NCI-H2029 (cell line): Measurements from ENCODE around the gene ST13.
A peak's percentile ranks its signal among the peaks of the same experiment; 100 is the strongest.
"Not testable (repeated sequence)": the region's sequence is repeated elsewhere in the genome, so short reads cannot be mapped to it uniquely, and the experiment has no call there.

Experiments
- DNase-seq: peaks from one replicate; lab custom pipeline; 2025; lab: John Stamatoyannopoulos, UW

ST13 gene

DNA sequence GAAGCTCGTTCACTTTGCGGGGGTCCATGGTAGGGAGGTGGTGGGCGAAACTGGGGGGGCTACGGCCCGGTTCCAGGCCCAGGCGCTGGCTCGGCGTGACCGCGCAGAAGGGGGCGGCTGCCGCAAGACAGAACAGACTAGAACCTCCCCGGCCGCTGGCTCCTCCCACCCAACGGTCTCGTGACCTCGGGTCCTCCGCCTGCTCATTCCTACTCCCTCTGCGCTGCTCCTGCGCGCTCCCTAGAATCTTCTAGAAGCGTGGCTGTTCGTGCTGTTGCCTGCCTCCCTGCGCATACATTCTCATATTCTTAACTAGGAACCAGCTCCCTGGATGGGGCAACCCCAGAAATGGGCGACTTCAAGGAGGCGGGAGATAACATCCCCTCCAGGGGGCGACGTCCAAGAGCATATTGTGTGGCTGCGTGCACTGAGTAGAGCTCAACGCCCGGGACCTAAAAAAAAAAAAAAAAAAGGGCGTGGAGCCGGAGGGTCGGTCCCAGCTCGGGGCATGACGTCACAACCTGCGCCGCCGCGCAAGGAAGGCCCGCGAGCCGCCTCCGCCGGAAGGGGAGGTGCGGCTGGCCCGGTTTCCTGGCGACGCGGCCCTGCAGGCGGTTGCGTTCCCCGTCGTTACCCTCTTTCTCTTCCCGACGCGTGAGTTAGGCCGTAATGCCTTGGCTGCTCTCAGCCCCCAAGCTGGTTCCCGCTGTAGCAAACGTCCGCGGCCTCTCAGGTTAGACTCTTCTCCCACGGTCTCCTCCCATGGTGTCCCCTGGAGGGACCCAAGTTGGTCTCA lies at the start of gene ST13, which contains the start of gene XPNPEP3:
TSS of gene ST13 (minus strand) at position 127 of the 796 bp plus-strand sequence. CDS start at position 28, 99 bp downstream.
TSS of gene XPNPEP3 (plus strand) at position 636 of the 796 bp plus-strand sequence. CDS start at position 670, 34 bp downstream.
- peak; percentile 87 for DNase-seq

- no peak for DNase-seq
Measured at GRCh38 chr22:40904101-40904500, 47.7 kb upstream of the ST13 start.

DNA sequence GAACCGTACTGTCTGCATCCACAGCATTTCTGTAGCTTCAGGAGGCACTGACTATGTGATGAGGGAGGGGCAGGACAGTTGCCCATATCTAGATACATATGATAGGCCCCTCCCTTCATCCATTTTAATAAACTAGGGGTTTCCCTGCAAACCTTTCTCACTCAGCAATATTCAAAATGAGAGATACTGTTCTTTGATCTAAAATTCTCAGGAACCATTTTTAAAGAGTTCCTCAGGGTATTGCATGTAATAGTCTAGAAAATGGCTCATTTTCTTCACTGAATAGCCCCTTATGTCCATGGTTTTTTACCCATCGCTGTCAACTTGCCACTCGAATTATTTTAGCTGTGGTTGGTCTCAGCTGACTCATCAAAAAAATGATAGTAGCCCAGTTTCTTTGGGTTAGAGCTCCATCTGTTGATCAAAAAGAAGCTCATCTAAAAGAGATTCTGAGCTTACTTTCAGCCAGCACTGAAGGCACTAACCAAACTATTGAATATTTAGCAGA lies 42.5 kb upstream of the ST13 start:
- DNase-seq: no peak

DNA sequence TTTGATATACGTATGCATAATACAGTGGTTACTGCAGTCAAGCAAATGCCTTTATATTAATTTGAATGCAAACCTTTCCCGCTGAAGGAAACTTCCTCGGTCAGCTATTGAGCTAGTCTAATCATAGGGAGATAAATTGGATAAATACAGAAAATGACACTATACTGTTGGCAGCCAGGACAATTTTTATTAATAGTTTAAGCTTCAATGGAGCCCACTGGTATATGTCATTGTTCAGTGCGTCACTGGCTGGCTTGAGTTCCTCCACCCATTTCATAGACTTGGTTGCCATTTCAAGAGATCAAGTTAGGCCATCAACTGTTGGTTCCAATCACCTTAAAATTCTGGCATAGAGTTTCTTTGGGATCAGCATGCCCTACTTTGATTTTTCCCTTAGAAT lies 38.0 kb upstream of the ST13 start:
- no peak for DNase-seq

DNA sequence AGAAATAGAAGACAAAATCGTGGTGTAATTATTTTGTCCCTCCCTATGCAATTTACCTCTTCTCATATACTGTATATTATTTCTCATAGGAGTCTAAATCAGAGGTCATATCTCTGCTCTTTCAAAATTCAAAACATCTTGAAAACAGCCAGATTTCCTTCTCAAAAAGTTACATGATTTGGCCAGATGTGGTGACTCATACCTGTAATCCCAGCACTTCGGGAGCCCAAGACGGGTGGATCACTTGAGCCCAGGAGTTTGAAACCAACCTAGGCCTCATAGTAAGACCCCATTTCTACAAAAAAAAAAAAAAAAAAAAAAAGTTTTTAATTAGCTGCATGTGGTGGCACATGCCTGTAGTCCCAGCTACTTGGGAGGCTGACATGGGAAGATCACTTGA lies 34.4 kb upstream of the ST13 start:
- no peak for DNase-seq

GRCh38 chr22:40889116-40889515 lies 32.7 kb upstream of the ST13 start:
- DNase-seq: no peak

DNA sequence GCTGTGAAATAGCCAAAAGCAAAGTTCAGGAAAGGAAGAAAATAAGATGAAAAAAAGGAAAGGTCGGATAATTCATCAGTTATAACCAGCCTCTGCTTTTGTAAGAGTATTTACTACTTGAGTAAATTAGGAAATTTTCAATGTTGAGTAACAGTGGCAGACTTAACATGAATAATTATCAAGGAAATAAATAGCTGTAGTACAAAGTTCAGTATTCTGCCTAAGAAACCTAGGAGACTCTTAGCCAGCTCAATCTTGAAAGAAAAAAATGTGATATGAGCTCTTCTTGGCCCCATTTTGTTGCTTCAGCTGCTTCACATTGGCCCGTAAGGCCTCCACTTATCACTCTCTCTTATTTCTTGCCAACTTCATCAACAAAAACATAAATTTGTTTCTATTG lies 22.5 kb upstream of the ST13 start:
- DNase-seq: no peak

GRCh38 chr22:40877488-40877887 lies 21.0 kb upstream of the ST13 start:
- no peak for DNase-seq

DNA sequence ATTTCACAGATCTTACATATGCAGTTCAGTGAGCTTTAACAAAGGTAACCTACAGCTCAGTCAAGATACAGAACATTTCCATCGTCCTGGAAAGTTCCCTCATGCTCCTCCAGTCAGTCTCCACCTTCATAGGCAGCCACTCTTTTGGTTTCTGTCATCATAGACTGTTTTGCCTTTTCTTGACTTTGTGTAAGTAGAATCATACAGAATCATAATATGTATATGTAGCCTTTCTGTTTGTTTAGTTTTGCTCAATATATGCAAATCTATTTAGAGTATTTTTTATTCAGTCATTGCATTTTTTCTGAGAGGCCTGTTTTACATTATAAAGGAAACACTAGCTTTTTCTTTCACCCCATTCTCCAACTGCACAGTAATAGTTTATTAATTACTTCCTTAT lies 20.5 kb upstream of the ST13 start:
- DNase-seq: no peak

GRCh38 chr22:40875111-40875510 lies 18.7 kb upstream of the ST13 start:
- DNase-seq: no peak

DNA sequence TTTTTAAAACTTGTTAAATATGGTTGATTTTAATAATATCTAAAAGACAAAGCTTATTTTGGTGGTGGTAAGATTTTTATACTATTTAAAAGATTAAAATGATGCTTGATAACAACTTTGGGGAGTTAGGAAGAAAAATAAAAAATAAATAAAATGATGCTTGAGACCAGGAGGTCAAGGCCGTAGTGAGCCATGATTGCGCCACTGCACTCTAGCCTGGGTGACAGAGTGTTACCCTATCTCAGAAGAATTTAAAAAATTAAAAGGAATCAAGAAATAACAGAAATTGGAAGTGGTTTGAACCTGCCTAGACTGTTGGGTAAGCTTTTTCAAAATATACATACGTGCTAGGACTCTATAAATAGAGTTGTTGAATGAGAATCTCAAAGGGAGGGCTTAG lies 17.6 kb upstream of the ST13 start:
- DNase-seq: no peak

- not testable (repeated sequence) for DNase-seq
Measured at GRCh38 chr22:40868379-40868778, 11.9 kb upstream of the ST13 start.

DNA sequence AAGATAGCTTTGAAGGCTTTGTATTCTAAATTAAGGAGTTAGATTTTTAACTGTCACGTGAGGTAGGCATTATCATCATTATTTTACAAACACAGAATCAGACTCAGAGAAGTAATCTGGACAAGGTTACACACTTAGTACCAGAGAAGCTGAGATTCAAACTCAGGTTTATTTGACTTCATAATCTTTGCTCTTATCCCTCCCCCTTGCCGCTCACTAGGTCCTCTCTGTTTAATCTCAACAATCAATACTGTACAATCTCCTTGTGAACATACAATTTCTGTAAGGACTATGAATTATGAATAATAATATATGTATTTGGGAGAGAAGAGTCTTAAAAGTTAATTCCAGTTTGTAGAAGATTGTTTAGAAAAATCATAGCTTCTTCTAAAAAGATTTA lies 10.7 kb upstream of the ST13 start:
- DNase-seq: no peak

- DNase-seq: no peak
Measured at GRCh38 chr22:40862537-40862936, 6.1 kb upstream of the ST13 start.

DNA sequence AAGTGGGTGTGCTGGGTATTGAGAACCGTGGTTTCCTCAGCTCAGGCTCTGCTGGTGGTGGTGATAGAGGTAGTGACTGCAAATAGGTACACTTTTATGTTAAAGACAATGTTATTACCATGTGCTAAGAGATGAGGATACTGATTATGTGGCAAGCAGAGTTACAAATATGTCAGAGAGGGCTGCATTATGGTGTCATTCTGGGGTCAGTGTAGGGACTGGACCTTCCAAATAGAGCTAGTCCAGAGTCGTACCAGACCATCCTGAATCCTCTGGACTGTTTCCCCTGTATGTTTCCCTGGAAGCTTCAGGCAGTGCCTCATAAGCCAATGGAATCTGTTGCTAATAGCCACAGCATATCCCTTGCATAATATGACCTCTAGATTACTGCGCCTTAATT lies 5.6 kb upstream of the ST13 start, which contains the start of gene DNAJB7:
TSS of gene DNAJB7 (minus strand) at position 101 of the 400 bp plus-strand sequence. CDS start 119 bp downstream, outside the sequence.
- DNase-seq: no peak

DNA sequence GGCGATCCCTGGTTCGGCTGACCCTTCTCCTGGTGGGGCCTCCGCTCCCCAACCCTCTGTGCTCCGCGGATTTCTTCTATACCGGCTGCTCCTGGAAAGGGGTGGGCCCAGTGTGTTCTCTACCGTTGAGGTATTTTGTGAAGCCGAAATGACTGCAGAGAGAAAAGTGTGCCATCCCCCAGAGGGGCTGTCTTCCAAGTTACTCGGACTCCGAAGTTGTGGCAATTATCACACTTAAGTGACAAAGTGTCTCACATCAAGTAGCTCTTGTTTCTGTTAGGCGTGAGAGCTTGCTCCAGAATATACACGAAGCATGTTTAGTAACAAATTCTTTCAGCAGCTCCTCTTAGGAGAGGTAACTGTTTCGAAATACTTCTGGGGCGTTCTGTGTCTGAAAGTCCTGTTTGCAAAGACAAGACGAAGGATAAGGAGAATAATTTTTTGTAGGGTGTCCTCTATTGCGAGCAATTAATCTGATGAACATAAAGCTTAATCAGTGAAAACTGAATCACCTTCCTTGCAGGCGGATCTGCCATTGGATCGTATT lies 943 bp upstream of the ST13 start:
- DNase-seq: no peak

DNA sequence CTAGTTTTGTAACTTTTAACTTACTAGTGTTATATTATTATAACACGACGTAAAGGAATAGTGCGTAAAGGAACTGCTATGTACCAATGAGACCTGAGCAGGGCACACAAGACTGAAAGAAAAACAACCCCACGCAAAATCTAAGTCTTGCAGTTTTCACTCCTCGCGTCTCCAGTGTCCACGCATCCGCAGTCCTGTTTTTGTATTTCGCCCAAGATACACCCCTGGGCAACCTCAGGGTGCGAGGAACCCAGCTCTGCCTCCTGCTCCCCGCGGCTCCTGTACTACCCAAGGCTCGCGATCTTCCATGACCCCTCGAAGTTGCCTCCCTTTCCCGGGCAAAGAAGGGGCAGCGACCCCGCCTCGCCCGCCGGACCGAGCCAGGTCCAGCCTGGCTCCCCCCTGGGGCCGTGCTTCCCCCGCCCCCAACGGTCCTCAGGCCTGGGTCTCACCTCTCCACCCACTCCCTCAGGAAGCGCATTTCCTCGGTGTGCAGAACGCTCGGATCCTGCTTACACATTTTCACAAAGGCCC lies 393 bp downstream of the ST13 start:
- no peak for DNase-seq

GRCh38 chr22:40855071-40855978 lies 1.1 kb downstream of the ST13 start:
- DNase-seq: no peak

DNA sequence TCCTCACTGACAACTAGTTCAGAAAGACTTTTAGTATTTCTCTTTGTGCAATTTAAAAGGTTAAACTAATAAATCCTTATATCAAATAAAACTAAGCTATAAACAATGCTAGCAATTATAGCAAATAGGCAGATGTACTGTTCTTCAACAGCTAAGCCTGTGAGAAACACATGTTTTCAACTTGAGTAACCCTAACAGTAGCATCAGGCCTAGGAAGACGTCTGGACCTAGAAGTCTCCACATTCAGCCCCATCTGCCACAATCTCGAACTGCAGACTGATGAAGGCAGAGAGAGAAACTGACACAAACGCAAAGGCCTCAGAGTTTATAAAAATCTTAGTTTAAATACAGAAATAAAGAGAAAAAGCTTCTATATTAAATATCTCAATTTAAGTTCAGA lies 2.5 kb downstream of the ST13 start:
- DNase-seq: no peak

DNA sequence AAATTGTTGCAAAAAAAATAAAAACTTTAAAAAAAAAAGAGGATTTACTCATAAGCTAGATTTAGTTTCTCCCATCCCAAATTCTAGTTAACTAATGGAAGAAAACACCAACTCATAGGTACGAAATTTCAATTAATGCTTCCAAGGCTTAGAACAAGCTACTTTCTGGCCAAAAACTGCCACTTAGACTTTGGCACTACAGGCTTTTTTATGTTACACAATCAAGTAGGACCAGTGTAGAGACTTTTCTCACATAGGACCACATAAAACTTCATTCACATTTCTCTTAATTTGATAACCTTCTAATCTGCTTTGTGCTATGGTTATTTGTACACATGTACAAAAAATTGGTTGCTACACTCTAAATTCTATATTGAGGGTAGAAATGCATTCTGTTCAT lies 3.1 kb downstream of the ST13 start:
- no peak for DNase-seq

DNA sequence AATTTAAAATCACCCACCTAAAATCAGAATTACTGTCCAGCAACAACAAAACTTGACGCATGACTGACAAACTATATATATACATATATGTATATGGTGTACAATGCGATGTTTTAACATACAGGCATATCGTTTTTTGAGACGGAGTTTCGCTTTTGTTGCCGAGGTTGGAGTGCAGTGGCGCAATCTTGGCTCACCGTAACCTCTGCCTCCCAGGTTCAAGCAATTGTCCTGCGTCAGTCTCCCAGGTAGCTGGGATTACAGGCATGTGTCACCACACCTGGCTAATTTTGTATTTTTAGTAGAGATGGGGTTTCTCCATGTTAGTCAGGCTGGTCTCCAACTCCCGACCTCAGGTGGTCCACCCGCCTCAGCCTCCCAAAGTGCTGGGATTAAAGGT lies 10.6 kb downstream of the ST13 start:
- DNase-seq: not testable (repeated sequence)

DNA sequence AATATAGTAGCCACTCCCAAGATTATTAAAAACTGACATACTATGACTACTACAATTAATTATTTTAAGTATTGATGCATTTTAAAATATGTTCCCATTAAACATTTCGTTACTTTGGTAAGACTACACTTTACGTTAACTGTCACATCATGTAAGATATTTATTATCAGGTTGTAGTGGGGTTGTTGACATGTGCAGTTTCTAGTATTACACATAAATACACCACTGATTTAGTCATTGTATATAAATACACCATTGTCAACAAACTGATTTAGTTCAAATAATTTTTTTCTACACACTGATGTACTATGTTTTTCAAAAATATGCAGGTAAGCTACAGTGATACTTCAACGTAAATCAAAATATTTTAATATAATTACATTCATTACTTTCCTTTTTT lies 11.5 kb downstream of the ST13 start:
- no peak for DNase-seq
